AG04450 (cell line): Measurements from ENCODE around the gene SORCS2. TPM values are rescaled to one million over a fixed set of nuclear protein-coding genes. Genes with fewer than 3 reads are reported as not detected.

Experiments used
- CTCF ChIA-PET: fragments of 300-600, 350-600 bp; formaldehyde crosslinking; extraction: SDS; loops from one replicate; lab custom pipeline; 2022; ENCODE audit warnings: antibody characterized with exemption, inconsistent platforms; lab: Charles Lee
- POLR2A ChIA-PET: fragments of 350-600 bp; formaldehyde crosslinking; extraction: SDS; loops from one replicate; lab custom pipeline; 2021; ENCODE audit warnings: antibody characterized with exemption, inconsistent platforms; lab: Yijun Ruan, JAX
- DNase-seq: peaks from one replicate; pipeline ENCODE4 v3.0.0-alpha.2; 2011; ENCODE audit warnings: low read depth, low spot score
- H3K27ac ChIP-seq: one replicate; pipeline ENCODE4 v1.5.1; 2012; ENCODE audit warnings: low read depth, low read length, control low read depth
- H3K27me3 ChIP-seq: one replicate; pipeline ENCODE4 v1.6.0; 2012; ENCODE audit warnings: low read length; ENCODE audit not compliant: control insufficient read depth, insufficient read depth
- H3K4me3 ChIP-seq: 2 replicates; pipeline ENCODE4 v1.5.1; 2011; ENCODE audit warnings: mild to moderate bottlenecking, low read depth, low read length, control low read depth
- H3K9me3 ChIP-seq: 2 replicates; pipeline ENCODE4 v1.5.1; 2012; ENCODE audit warnings: low read length; ENCODE audit not compliant: control insufficient read depth, insufficient read depth
- CTCF ChIP-seq: IDR thresholded peaks from 2 replicates; pipeline ENCODE4 v1.5.1; 2011; ENCODE audit warnings: low read depth, low read length, control low read depth, inconsistent platforms
- polyA plus RNA-seq: library from polyadenylated mRNA; depleted of rRNA; stranded (reverse); fragments of >200 nt; gene quantifications from 2 replicates; pipeline ENCODE4 v1.2.3, GENCODE V29; 2011

SORCS2 gene
- polyA plus RNA-seq, 1 experiment, result 0.29 TPM

- Histone ChIP-seq H3K4me3 (no peak overlapping the region), H3K27ac (no peak overlapping the region), H3K9me3 (no peaks in the 10 kb centered on the region), H3K27me3 (peaks cover 22% of the 10 kb centered on the region)
- no peak for TF ChIP-seq CTCF
- ChIA-PET CTCF (interaction anchor here (1.1 kb wide), 1 partner anchor 15 kb away, joined by 3 read pairs; no protein-coding TSS in a partner anchor), POLR2A (no interaction called here)
- no peak for DNase-seq
Measured at GRCh38 chr4:7351014-7351413, 158.7 kb downstream of the SORCS2 start.

- no peak overlapping the region for H3K27ac ChIP-seq
- TF ChIP-seq CTCF, result no peak
- no peaks in the 10 kb centered on the region for H3K9me3 ChIP-seq
- H3K4me3 ChIP-seq, result no peak overlapping the region
- CTCF ChIA-PET, result no interaction called here
- POLR2A ChIA-PET, result no interaction called here
- DNase-seq, result no peak
- H3K27me3 ChIP-seq, result peaks cover 22% of the 10 kb centered on the region
Measured at GRCh38 chr4:7352486-7352885, 160.1 kb downstream of the SORCS2 start.

- ChIA-PET POLR2A (no interaction called here), CTCF (no interaction called here)
- DNase-seq, result no peak
Measured at GRCh38 chr4:7353046-7353790, 160.9 kb downstream of the SORCS2 start.

GRCh38 chr4:7353846-7354610, 161.7 kb downstream of the SORCS2 start:
- no peak overlapping the region for H3K27ac ChIP-seq
- peaks cover 22% of the 10 kb centered on the region for H3K27me3 ChIP-seq
- H3K9me3 ChIP-seq, result no peaks in the 10 kb centered on the region
- no peak overlapping the region for H3K4me3 ChIP-seq
- no peak for DNase-seq
- CTCF ChIA-PET, result interaction anchor here (0.7 kb wide), 1 partner anchor 1395 kb away, joined by 3 read pairs; no protein-coding TSS in a partner anchor
- POLR2A ChIA-PET, result no interaction called here
- no peak for TF ChIP-seq CTCF

More at GRCh38 chr4:7353046-7353790, 160.9 kb downstream of the SORCS2 start:
- Histone ChIP-seq H3K4me3 (no peak overlapping the region), H3K27me3 (peaks cover 22% of the 10 kb centered on the region), H3K9me3 (no peaks in the 10 kb centered on the region), H3K27ac (no peak overlapping the region)
- TF ChIP-seq CTCF, result no peak

- no peak overlapping the region for H3K4me3 ChIP-seq
- ChIA-PET POLR2A (no interaction called here), CTCF (interaction anchor here (0.7 kb wide), 1 partner anchor 1394 kb away, joined by 3 read pairs; no protein-coding TSS in a partner anchor)
- no peak for TF ChIP-seq CTCF
- no peak for DNase-seq
- H3K9me3 ChIP-seq, result no peaks in the 10 kb centered on the region
- H3K27me3 ChIP-seq, result peaks cover 22% of the 10 kb centered on the region
- no peak overlapping the region for H3K27ac ChIP-seq
Measured at GRCh38 chr4:7354927-7355326, 162.6 kb downstream of the SORCS2 start.
